OCI-LY3 (cell line): Measurements from ENCODE around the gene JDP2.

Experiments used
- H2AFZ ChIP-seq: fragments of 200-600, 300-600 bp; shearing (Covaris generic); 2 replicates; pipeline ENCODE4 v1.6.0; 2014; ENCODE audit warnings: antibody characterized with exemption, low read depth, low read length
- H3K27ac ChIP-seq: fragments of 200-600, 300-600 bp; sonication (generic); 2 replicates; pipeline ENCODE4 v1.5.1; 2014; ENCODE audit warnings: mild to moderate bottlenecking, low read length, moderate library complexity, mixed read lengths
- H3K27me3 ChIP-seq: fragments of 200-600, 300-600 bp; sonication (generic); 2 replicates; pipeline ENCODE4 v1.6.1; 2014; ENCODE audit warnings: low read depth, low read length, mixed read lengths
- H3K36me3 ChIP-seq: fragments of 200-600, 300-600 bp; sonication (generic); replicated peaks from 2 replicates; pipeline ENCODE3; 2014; ENCODE audit warnings: low read depth, low read length, mixed read lengths
- H3K4me1 ChIP-seq: fragments of 300-600, 200-600 bp; sonication (generic); 2 replicates; pipeline ENCODE4 v1.6.1; 2014; ENCODE audit warnings: low read length, mixed read lengths
- H3K4me2 ChIP-seq: fragments of 200-600, 300-600 bp; sonication (generic); 2 replicates; pipeline ENCODE4 v1.6.1; 2014; ENCODE audit warnings: low read length, mixed read lengths
- H3K4me3 ChIP-seq: fragments of 300-600, 200-600 bp; sonication (generic); 2 replicates; pipeline ENCODE4 v1.5.1; 2014; ENCODE audit warnings: antibody characterized with exemption, mild to moderate bottlenecking, low read length, moderate library complexity
- H3K79me2 ChIP-seq: fragments of 300-600, 200-600 bp; shearing (Covaris generic); 2 replicates; pipeline ENCODE4 v1.6.1; 2014; ENCODE audit warnings: mild to moderate bottlenecking, low read length, mixed read lengths
- H3K9ac ChIP-seq: fragments of 300-600, 200-600 bp; shearing (Covaris generic); 2 replicates; pipeline ENCODE4 v1.6.0; 2014; ENCODE audit warnings: mild to moderate bottlenecking, low read length, moderate library complexity
- H3K9me3 ChIP-seq: fragments of 200-600, 300-600 bp; shearing (Covaris generic); 2 replicates; pipeline ENCODE4 v1.6.1; 2014; ENCODE audit warnings: low read length, mixed read lengths; ENCODE audit not compliant: insufficient read depth
- H4K20me1 ChIP-seq: fragments of 200-600, 300-600 bp; sonication (generic); 2 replicates; pipeline ENCODE4 v1.6.1; 2016; ENCODE audit warnings: low read length, mixed read lengths; ENCODE audit not compliant: insufficient read depth
- CTCF ChIP-seq: fragments of 200-600, 300-600 bp; sonication (generic); IDR thresholded peaks from 2 replicates; pipeline ENCODE4 v1.5.1; 2014; ENCODE audit warnings: antibody characterized with exemption, low read length, low read depth
- EZH2phosphoT487 ChIP-seq: fragments of 200-600 bp; shearing (Covaris generic); IDR thresholded peaks from 2 replicates; pipeline ENCODE4 v1.6.1; 2018; ENCODE audit warnings: antibody characterized with exemption, mixed run types, low read depth

JDP2 gene

GRCh38 chr14:75484711-75485429 is 57.0 kb downstream of the JDP2 start:
- Histone ChIP-seq H3K27ac (peak overlapping the region; percentile 96; the same call in 1 of the 2 replicates), H3K36me3 (peaks cover 20% of the 10 kb centered on the region), H3K4me2 (no peak overlapping the region), H3K4me1 (peaks cover 61% of the 10 kb centered on the region), H3K9ac (no peak overlapping the region), H3K9me3 (peaks cover 24% of the 10 kb centered on the region), H3K79me2 (peaks cover 4% of the 10 kb centered on the region; the same call in 1 of the 2 replicates), H2AFZ (no peak overlapping the region), H4K20me1 (no peaks in the 10 kb centered on the region), H3K4me3 (no peak overlapping the region), H3K27me3 (no peaks in the 10 kb centered on the region)
- TF ChIP-seq CTCF (no peak), EZH2phosphoT487 (no peak)

GRCh38 chr14:75486318-75486717 is 58.5 kb downstream of the JDP2 start:
- Histone ChIP-seq H3K4me2 (peak overlapping the region; percentile 76), H3K4me3 (peak overlapping the region; percentile 57)

GRCh38 chr14:75487155-75487671 is 59.4 kb downstream of the JDP2 start:
- Histone ChIP-seq H3K9ac (peak overlapping the region; percentile 83), H2AFZ (no peak overlapping the region), H3K4me3 (peak overlapping the region; percentile 57), H3K27ac (peak overlapping the region; percentile 96), H3K9me3 (peaks cover 15% of the 10 kb centered on the region), H3K79me2 (peaks cover 14% of the 10 kb centered on the region), H3K27me3 (no peaks in the 10 kb centered on the region), H4K20me1 (no peaks in the 10 kb centered on the region), H3K4me1 (peaks cover 69% of the 10 kb centered on the region), H3K4me2 (peak overlapping the region; percentile 76), H3K36me3 (peaks cover 11% of the 10 kb centered on the region)
- no peak for TF ChIP-seq CTCF
- no peak for TF ChIP-seq EZH2phosphoT487

More at GRCh38 chr14:75486318-75486717, 58.5 kb downstream of the JDP2 start:
- Histone ChIP-seq H3K9me3 (peaks cover 18% of the 10 kb centered on the region), H3K36me3 (peaks cover 13% of the 10 kb centered on the region), H3K27ac (peak overlapping the region; percentile 96), H2AFZ (no peak overlapping the region), H4K20me1 (no peaks in the 10 kb centered on the region), H3K9ac (peak overlapping the region; percentile 83), H3K79me2 (peaks cover 14% of the 10 kb centered on the region), H3K4me1 (peaks cover 61% of the 10 kb centered on the region), H3K27me3 (no peaks in the 10 kb centered on the region)
- TF ChIP-seq CTCF = no peak

GRCh38 chr14:75489480-75489837 is 61.6 kb downstream of the JDP2 start:
- Histone ChIP-seq H3K27me3 (no peaks in the 10 kb centered on the region), H3K79me2 (peaks cover 14% of the 10 kb centered on the region), H3K4me3 (peak overlapping the region; percentile 32), H3K36me3 (peaks cover 4% of the 10 kb centered on the region), H4K20me1 (no peaks in the 10 kb centered on the region), H3K9ac (peak overlapping the region; percentile 96), H3K27ac (peak overlapping the region; percentile 99), H3K4me1 (peaks cover 90% of the 10 kb centered on the region), H3K9me3 (peaks cover 10% of the 10 kb centered on the region), H3K4me2 (peak overlapping the region; percentile 67), H2AFZ (no peak overlapping the region)
- TF ChIP-seq CTCF (peak; percentile 40), EZH2phosphoT487 (no peak)
